GM19395 (cell line): ENCODE results near the gene CBX4.

ENCODE experiments used
- ATAC-seq: cut with Tn5 transposase; IDR thresholded peaks from one replicate; pipeline ENCODE4 v1.9.1; 2021; ENCODE audit warnings: mild to moderate bottlenecking, moderate library complexity; ENCODE audit not compliant: unreplicated experiment

The CBX4 gene

DNA sequence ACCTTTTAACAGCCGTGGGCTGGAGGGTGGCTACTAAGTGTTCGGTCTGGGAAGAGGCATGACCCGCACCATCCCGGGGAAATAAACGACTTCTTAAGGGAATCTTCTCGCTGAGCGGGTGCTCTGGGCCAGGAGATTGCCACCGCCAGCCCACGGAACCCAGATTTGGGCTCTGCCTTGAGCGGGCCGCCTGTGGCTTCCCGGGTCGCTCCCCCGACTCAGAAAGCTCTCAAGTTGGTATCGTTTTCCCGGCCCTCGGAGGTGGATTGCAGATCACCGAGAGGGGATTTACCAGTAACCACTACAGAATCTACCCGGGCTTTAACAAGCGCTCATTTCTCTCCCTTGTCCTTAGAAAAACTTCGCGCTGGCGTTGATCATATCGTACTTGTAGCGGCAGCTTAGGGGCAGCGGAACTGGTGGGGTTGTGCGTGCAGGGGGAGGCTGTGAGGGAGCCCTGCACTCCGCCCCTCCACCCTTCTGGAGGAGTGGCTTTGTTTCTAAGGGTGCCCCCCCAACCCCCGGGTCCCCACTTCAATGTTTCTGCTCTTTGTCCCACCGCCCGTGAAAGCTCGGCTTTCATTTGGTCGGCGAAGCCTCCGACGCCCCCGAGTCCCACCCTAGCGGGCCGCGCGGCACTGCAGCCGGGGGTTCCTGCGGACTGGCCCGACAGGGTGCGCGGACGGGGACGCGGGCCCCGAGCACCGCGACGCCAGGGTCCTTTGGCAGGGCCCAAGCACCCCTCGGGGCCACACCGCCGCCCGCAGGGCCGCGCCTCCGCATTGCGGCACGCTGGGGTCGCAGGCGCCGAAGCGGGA, 3.6 kb upstream of the CBX4 start:
- ATAC-seq, result no peak

DNA sequence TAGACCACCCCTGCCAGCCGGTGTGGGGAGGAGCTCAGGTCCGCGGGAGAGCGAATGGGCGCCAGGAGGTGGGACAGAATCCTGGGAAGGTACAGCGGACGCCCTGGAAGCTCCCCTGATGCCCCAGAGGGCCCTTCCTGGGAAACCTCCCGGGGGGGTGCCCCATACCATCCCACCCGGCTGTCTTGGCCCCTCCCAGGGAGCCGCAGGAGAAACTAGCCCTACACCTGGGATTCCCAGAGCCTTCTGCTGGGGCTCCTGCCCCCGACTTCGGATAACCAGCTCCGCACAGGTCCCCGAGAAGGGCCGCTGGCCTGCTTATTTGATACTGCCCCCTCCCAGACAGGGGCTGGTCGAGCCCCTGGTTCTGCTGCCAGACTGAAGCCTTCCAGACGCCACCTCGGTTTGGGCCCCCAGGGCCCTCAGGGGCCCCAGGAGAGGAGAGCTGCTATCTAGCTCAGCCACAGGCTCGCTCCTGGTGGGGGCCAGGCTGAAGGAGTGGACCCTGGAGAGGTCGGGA, 3.0 kb upstream of the CBX4 start:
- no peak for ATAC-seq

DNA sequence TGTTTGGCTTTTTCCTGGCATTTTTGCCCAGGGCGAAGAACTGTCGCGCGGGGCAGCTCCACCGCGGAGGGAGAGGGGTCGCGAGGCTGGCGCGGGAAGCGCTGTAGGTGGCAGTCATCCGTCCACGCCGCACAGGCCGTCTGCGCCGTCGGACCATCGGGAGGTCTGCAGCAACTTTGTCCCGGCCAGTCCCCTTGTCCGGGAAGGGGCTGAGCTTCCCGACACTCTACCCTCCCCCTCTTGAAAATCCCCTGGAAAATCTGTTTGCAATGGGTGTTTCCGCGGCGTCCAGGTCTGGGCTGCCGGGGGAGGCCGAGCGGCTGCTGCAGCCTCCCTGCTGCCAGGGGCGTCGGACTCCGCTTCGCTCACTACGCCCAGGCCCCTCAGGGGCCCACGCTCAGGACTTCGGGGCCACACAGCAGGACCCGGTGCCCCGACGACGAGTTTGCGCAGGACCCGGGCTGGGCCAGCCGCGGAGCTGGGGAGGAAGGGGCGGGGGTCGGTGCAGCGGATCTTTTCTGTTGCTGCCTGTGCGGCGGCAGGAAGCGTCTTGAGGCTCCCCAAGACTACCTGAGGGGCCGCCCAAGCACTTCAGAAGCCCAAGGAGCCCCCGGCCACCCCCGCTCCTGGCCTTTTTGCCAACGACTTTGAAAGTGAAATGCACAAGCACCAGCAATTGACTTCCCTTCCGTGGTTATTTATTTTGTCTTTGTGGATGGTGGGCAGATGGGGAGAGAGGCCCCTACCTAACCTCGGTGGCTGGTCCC, 2.3 kb upstream of the CBX4 start:
- ATAC-seq, result no peak

DNA sequence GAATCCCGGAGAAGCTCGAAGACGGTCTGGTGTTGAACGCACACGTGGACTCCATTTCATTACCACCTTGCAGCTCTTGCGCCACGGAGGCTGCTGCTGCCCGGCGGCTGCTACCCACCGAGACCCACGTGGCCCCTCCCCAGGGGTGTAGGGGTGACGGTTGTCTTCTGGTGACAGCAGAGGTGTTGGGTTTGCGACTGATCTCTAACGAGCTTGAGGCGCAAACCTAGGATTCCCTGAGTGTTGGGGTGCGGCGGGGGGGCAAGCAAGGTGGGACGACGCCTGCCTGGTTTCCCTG, 1.7 kb upstream of the CBX4 start:
- no peak for ATAC-seq

DNA sequence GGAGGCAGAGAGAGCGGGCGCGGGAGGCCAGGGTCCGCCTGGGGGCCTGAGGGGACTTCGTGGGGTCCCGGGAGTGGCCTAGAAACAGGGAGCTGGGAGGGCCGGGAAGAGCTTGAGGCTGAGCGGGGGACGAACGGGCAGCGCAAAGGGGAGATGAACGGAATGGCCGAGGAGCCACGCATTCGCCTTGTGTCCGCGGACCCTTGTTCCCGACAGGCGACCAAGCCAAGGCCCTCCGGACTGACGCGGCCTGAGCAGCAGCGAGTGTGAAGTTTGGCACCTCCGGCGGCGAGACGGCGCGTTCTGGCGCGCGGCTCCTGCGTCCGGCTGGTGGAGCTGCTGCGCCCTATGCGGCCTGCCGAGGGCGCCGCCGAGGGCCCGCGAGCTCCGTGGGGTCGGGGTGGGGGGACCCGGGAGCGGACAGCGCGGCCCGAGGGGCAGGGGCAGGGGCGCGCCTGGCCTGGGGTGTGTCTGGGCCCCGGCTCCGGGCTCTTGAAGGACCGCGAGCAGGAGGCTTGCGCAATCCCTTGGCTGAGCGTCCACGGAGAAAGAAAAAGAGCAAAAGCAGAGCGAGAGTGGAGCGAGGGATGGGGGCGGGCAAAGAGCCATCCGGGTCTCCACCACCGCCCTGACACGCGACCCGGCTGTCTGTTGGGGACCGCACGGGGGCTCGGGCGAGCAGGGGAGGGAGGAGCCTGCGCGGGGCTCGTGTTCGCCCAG, 1.2 kb upstream of the CBX4 start:
- no peak for ATAC-seq

DNA sequence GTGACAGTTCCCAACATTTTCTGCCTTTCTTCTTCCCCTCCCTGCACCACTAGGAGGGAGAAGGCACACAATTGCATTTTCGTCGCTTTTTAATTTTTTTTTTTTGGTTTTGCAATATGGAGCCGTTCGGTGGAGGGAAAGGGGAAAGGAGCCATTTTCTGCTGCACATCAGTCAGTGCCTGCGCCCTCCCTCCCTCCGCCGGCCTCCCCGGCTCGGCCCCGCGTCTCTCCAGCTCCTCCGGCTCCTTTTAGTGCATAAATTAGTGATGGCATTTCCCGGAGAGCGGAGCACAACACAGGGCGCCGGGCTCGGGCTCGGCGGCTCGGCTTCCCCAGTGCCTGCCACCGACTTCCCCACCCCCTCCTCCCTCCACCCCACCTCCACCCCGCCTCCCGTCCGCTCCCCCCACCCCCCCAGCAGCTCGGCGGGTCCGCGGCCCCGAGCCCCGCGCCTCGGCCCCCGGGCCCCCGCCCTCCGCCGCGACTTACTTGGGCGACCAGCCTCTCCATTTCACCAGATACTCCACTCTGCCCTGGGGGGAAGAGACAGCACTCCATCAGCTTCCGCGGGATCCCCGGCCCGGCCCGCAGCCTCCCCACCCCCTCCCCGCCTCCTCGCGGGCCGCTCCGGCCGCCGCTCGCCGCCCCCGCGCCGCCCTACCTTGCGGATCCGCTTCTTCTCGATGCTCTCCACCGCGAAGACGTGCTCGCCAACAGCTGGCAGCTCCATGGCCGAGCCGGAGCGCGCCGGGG, 542 bp downstream of the CBX4 start:
- no peak for ATAC-seq

DNA sequence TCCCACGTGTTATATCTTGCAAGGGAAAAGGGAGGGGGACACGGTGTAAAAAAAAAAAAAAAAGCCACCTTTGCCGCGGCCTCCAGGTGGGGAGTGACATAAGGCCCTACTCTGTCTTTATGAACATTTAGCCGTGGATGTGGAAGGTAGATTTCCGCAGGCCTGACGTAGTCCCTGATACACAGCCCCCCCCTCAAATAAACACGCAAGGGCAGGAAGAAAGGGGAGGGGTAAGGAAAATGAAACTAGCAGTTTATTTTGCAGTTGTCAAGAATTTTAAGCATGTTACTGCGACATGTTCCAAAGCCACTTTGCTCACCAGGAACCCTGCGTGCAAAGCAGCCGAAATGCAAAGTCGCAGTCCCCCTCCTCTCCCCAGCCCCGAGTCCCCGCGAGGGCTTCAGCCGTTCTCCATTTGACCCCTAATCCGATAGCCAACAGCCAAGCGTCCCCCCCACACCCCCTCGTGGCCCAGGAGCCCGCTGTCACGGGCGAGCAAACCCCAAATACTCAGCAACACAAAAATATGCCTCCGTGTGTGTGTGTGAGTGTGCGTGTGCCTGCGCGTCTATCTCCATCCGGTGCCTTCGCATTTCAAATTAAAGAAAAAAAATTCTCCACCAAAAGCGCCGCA, 1.2 kb downstream of the CBX4 start:
- no peak for ATAC-seq

DNA sequence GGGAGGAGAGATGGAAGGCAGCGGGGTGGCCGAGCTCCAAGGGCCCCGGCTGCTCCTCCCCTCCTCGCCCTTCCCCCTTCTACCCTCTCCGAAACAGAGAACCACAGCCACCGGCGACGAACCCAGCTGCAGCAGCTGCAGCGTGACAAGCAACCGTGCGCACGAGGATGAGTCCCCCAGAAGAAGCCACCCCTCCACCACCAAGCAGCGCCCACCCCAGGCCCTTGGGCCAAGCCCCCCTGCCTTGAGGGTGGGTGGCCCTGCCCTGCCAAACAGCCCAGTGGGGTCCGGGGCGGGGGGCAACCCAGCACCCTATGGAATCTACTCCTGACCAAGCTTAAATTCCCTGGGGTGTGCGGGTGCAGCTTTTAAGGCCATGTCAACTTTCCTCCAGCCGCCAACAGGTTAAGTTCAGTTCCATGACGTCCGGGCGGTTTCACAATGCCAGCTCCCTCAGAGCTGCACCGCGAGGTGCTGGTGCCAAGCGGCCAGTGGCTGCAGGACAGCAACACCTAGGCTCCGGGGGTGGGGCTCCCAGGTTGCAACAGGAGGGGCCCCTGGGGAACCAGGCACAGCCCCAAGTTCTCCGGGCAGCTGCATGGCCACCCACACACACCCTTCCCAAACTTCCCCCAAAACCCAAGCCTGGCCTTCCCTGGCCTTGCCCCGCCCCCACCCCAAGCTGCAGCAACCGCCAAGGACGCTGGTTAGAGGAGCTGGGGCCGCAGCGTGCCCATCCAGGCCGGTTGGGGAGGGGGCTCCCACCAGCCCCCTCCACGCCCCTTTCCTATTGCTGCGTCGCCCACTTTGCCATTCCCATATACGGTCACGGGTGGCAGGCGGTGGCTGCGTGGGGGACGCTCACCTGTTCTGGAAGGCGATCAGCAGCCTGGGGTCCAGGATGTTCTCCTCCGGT, 2.0 kb downstream of the CBX4 start:
- no peak for ATAC-seq

DNA sequence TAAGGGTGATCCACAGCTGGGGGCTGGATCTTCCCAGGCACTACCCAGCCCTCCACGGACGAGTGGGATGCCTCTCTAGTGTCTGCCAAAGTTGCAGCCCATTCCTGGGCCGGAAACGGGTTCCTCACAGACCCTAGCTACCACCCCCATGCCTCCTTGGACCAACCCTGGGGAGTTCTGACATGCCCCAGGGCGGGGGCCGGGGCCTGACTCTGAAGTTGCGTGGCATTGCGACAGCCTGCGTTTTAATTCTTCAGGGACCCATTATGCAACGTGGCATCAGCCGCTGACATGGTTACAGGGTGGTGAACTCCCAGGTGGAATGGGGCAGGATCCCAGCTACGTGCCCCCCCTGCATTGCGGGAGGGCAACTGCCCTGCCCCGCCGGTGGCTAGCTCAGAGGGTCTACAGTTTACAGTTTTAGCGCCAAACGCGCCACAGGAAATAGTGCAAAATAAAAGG, 2.7 kb downstream of the CBX4 start:
- no peak for ATAC-seq

DNA sequence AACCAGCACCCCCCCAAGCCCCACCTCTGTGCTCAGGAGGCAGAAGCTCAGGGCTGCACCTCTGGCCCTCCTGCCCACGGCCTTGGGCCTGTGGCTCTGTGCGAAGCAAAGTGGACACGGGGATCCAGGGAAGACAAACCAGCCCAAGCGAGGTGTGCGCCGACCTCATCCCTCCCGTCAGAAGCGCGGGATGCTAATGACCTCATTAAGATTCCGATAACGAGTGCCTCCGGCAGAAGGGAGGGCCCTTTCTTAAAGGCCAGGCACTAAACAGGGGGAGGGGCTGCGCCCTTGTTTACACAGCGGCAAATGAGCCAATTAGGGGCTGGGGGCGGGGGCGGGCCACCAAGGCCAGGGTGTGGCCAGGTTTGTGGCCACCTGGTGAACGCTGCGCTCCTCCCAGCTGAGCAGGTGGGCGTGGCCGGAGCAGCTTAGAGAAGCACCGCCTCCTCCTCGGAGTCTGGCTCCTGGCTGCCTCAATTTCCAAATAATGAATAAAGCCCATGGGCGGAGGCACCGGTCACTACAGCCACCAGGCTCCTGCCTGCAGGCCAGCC, 3.2 kb downstream of the CBX4 start:
- no peak for ATAC-seq

DNA sequence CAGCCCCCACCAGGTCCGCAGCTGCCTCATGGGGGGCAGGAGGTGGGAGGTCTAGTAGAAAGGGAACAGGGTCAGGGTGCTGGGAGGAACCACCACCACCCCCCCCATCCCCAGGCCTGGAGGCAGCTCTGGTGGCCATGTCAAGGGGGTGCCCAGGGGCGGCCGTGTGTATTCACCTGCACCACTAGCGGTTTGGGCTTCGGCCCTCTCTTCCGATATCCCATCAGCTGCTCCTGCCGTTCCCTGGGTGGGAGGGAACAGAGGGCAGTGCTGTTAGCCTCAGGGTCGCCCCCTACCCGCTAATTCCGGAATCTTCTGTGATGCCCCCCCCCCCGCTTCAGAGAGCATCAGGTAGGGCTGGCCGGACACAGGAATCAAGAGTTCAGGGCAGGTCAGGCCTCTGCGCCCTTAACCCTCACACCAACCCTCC, 3.8 kb downstream of the CBX4 start:
- no peak for ATAC-seq

DNA sequence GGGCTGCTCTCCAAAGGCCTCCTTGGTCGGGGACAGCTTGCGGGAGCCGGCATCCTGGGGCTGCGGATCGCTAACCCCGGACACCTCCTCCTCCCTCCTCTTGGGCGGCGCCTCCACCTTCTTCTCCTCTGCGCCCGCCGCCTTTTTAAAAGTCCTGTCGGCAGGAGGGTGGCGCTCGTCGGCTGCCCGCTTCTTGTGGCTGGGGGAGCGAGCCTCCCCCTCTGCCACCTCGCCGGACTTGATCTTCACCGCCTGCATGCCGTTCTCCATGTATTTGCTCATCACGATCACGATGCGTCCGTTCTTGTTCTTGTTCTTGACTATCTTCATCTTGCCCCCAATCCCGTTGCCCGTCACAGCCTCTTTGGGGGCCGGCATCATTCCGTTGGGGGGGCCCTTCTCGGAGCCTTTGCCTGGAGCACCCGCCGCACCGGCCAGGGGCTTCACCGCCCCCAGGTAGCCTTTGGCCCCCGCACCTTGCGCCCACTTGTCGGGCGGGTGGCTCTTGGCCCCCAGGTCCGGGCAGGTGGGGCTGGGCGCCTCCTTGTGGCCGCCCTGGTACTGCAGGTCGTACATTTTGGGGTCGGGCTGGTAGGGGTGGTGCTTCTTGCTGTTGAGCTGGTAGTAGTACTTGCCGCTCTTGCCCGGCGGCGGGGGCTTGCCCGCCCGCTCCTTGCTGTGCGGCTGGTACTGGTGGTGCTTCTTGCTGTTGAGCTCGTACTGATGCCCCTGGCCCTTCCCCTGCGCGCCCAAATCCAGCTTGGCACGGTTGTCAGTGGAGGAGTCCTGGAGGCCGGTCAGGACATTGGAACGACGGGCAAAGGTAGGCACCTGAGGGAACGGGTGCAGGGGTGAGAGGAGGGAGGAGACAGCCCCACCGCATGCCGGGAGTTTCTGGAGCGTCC, 4.4 kb downstream of the CBX4 start:
- ATAC-seq, result no peak

DNA sequence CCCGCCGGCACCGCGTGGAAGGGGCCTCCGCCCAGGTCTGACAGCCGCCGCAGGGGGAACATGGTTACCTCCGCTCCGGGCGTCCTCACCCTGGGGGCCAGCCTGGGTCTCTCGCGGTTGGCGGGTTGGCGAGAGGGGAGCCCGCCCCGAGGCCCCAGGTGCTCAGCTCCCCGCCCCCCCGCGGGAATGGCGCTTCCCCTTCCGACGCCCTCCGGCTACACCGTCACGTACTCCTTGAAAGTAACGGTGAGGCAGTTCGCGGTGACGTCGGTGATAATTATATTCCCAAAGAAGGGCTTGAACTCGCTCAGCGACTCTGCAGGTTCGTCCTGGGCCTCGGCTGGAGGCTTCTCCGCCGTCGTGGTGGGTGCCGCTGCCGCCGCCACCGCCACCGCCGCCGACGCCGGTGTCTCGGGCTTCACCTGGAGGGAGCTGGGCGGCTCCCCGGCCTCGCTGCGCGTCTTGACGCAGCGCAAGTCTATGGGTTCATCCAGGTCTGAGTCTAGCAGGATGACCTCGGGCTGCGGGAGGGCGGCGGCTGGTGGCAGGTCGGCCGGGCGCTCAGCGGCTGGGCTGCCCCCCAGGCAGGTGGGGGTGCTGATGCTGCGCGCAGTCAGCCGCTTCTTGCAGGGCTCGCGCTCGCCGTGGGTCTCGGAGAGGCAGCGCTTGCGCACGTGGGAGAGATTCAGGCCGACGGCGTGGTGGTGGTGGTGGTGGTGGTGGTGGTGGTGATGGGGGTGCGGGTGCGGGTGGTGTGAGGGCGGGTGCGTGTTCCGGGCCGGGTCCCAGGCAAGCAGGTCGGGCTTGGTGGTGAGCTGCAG, 5.3 kb downstream of the CBX4 start:
- ATAC-seq, result no peak

DNA sequence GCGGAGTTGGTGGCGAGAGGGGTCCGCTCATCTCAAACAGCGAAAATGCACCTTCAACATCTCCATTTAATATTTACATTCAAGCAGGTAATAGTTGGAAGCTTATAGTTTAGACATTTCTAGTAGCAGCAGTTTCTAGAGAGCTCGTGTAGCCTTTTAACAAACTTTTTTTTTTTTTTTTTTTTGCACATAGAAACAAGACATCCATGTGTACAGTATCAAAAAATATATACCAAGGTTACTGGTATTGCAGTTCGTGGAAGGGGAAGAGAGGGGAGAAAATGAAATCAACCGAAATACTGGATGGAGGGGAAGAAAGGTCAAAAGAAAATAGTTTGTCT, 6.2 kb downstream of the CBX4 start:
- ATAC-seq, result no peak

DNA sequence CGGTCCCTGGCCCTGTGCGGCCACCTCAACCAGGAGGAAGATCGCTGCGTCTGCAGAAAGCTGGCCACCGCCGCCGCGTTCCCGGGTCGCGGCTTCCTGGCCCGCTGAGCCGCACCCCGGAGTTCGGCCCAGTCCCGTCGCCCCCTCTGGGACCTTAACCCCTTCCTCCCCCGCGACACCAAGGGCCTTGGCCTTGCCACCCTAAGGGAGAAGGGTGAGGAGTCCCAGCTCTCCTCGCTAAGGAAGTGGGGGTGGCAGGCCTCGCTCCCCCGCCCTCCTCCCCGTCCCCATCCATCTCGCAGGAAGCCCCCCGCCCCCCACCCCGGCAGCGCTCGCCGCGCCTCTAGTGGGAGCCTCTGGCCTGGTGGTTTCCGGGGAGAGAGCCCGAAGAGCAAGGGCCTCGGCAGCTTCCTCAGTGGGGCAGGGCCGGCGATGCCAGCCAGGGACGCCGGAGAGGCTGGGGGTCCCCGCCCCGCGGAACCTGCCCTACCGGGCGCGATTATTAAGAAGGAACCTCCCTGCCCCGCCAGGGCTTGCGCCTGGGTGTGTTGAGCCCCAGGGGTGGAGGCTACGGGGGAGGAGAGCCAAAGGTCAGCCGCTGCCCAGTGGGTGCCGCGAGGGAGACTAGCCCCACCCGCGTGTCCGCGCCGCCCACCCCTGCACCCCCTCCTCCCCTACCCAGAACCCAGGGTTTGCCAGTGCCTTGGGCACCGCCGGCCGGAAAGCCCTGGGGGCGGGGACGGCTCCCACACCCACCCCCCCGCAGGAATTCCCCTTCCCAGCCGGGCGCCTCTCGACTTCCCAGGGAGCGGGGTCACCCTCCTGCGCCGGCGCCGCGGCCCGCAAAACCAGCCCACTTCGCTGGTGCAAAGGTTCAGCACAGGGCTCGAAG, 6.8 kb downstream of the CBX4 start:
- ATAC-seq, result no peak
